Measurements from ENCODE around the gene PSMD11.
A peak's percentile ranks its signal among the peaks of the same experiment; 100 is the strongest.
"Not testable (repeated sequence)": the region's sequence is repeated elsewhere in the genome, so short reads cannot be mapped to it uniquely, and the experiment has no call there.

The PSMD11 gene

GRCh38 chr17:32515677-32516383, 71.5 kb downstream of the PSMD11 start:
- peak in 3 of 6 experiments; percentile 13 to 18 (median 16) for DNase-seq

- DNase-seq = no peak
Observed at GRCh38 chr17:32516450-32516849, 72.1 kb downstream of the PSMD11 start.

GRCh38 chr17:32516940-32517701, 72.8 kb downstream of the PSMD11 start:
- no peak for DNase-seq

- no peak for DNase-seq
Observed at GRCh38 chr17:32517982-32518381, 73.7 kb downstream of the PSMD11 start.

- DNase-seq = no peak
Observed at GRCh38 chr17:32518646-32519227, 74.4 kb downstream of the PSMD11 start.

GRCh38 chr17:32519228-32520103, 75.2 kb downstream of the PSMD11 start:
- peak; percentile 10 to 49 (median 30) for DNase-seq

GRCh38 chr17:32520104-32520701, 75.9 kb downstream of the PSMD11 start:
- peak in 5 of 6 experiments; percentile 21 to 60 (median 52) for DNase-seq

- DNase-seq = no peak
Observed at GRCh38 chr17:32520737-32521404, 76.6 kb downstream of the PSMD11 start.

GRCh38 chr17:32523017-32523680, 78.8 kb downstream of the PSMD11 start:
- DNase-seq = no peak

- DNase-seq = peak in 3 of 6 experiments; percentile 22 to 40 (median 35)
Observed at GRCh38 chr17:32523827-32524552, 79.7 kb downstream of the PSMD11 start.

- DNase-seq = not testable (repeated sequence)
Observed at GRCh38 chr17:32524553-32524880, 80.2 kb downstream of the PSMD11 start.

- no peak for DNase-seq
Observed at GRCh38 chr17:32525122-32525521, 80.8 kb downstream of the PSMD11 start.

- no peak for DNase-seq
Observed at GRCh38 chr17:32527146-32527545, 82.8 kb downstream of the PSMD11 start.

GRCh38 chr17:32528825-32529224, 84.5 kb downstream of the PSMD11 start:
- no peak for DNase-seq

GRCh38 chr17:32529604-32530003, 85.3 kb downstream of the PSMD11 start:
- DNase-seq = no peak
